RWPE2 (cell line): ENCODE measurements around the gene NBPF10.
"Not testable (repeated sequence)": the region's sequence is repeated elsewhere in the genome, so short reads cannot be mapped to it uniquely, and the experiment has no call there.

Experiments used
- ATAC-seq: fragments of 200-7000 bp; cut with Tn5 transposase; 3 replicates; pipeline ENCODE4 v1.9.1; 2021; ENCODE audit warnings: low read depth
- DNase-seq: peaks from one replicate; pipeline ENCODE4 v3.0.0-alpha.2; 2020; ENCODE audit warnings: low spot score
- H3K27ac ChIP-seq: fragments of 450-650 bp; 2 replicates; pipeline ENCODE4 v1.5.1; 2017; ENCODE audit warnings: mild to moderate bottlenecking; ENCODE audit not compliant: poor library complexity, severe bottlenecking
- H3K27me3 ChIP-seq: fragments of 250-450 bp; sonication (Bioruptor Pico); 2 replicates; pipeline ENCODE4 v1.5.1; 2021; ENCODE audit warnings: mild to moderate bottlenecking, moderate library complexity; ENCODE audit not compliant: insufficient read depth, poor library complexity, severe bottlenecking
- H3K36me3 ChIP-seq: fragments of 250-450 bp; sonication (Bioruptor Pico); 2 replicates; pipeline ENCODE4 v1.5.1; 2020; ENCODE audit warnings: low read depth, mild to moderate bottlenecking, moderate library complexity
- H3K4me1 ChIP-seq: fragments of 250-450 bp; sonication (Bioruptor Pico); 2 replicates; pipeline ENCODE4 v1.5.1; 2021; ENCODE audit warnings: mild to moderate bottlenecking, moderate library complexity; ENCODE audit not compliant: insufficient read depth, poor library complexity, severe bottlenecking
- H3K4me3 ChIP-seq: fragments of 250-450 bp; sonication (Bioruptor Pico); 2 replicates; pipeline ENCODE4 v1.5.1; 2021; ENCODE audit warnings: mild to moderate bottlenecking, moderate library complexity; ENCODE audit not compliant: severe bottlenecking
- H3K9me3 ChIP-seq: fragments of 250-450 bp; sonication (Bioruptor Pico); 2 replicates; pipeline ENCODE4 v1.5.1; 2021; ENCODE audit warnings: mild to moderate bottlenecking, moderate library complexity; ENCODE audit not compliant: severe bottlenecking

The NBPF10 gene

DNA sequence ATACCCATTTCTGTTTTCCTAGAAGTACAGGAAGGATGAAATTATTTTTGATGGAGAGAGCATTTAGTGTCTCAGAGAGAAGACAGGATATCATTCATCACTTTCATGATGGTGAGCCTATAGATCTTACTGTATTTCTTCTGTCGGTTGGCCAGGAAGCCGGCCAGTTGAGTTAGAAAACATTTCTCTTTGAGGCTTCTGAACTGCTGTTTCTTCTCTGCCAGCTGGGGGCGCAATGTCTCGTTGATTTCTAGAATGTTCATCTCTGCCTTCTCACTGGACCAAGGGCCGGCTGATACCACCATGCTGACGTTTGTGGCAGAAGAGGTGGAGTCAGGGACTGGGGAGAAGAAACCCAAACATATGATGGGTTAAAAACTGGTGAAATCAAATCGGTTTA lies at the start of gene NBPF10:
Gene NBPF10 (minus strand): TSS at position 340 of the 400 bp plus-strand sequence. CDS start 35 bp downstream, at position 305.
- not testable (repeated sequence) for H3K27me3 ChIP-seq, DNase-seq, H3K9me3 ChIP-seq, H3K27ac ChIP-seq, H3K4me1 ChIP-seq, ATAC-seq, H3K4me3 ChIP-seq, H3K36me3 ChIP-seq

- H3K36me3 ChIP-seq, H3K4me1 ChIP-seq, H3K27ac ChIP-seq, H3K4me3 ChIP-seq, ATAC-seq, DNase-seq, H3K9me3 ChIP-seq, H3K27me3 ChIP-seq: not testable (repeated sequence)
Observed at GRCh38 chr1:146174531-146174930, 29.9 kb upstream of the NBPF10 start.

- H3K4me3 ChIP-seq, ATAC-seq, H3K9me3 ChIP-seq, H3K36me3 ChIP-seq, H3K27ac ChIP-seq, H3K27me3 ChIP-seq, DNase-seq, H3K4me1 ChIP-seq: not testable (repeated sequence)
Observed at GRCh38 chr1:146167740-146168139, 23.1 kb upstream of the NBPF10 start.

GRCh38 chr1:146167273-146167672 lies 22.7 kb upstream of the NBPF10 start:
- ATAC-seq, H3K4me1 ChIP-seq, H3K9me3 ChIP-seq, H3K27me3 ChIP-seq, H3K36me3 ChIP-seq, DNase-seq, H3K4me3 ChIP-seq, H3K27ac ChIP-seq: not testable (repeated sequence)
